ENCODE results near the gene MSI2.
A peak's percentile ranks its signal among the peaks of the same experiment; 100 is the strongest.

MSI2 gene

DNA sequence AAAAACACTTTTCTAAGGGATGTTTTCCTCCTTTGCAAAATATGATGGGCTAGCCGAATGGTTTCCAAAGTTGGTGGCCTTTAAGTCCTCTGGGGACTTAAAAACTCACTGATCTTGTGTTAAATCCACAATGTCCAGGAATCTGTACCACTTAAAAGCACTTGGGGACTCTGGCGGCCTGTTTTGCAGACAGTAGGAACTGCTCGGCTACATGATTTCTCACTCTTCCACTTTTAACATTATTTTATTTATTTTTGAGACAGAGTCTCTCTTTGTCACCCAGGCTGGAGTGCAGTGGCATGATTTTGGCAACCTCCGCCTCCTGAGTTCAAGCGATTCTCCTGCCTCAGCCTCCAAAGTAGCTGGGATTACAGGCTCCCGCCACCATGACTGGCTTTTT, 9.1 kb upstream of the MSI2 start:
- no peak for DNase-seq

DNA sequence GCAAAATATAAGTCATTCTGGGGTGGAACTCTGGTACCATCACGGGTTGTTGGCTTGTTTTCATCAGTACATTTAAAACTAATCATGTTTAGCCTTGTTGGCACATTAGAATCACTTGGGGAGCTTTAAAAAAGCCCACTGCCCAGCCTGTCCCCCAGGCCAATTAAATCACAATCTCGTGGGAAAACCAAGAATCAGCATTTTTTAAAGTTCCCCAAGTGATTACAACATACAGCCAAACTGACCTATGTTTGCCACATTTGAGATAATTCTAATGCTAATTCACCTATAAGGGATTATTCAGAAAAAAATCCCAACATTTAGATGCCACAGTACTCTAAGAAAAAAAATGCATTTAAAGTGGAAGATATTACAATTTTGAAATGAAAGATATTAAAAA, 8.4 kb upstream of the MSI2 start:
- DNase-seq: no peak

DNA sequence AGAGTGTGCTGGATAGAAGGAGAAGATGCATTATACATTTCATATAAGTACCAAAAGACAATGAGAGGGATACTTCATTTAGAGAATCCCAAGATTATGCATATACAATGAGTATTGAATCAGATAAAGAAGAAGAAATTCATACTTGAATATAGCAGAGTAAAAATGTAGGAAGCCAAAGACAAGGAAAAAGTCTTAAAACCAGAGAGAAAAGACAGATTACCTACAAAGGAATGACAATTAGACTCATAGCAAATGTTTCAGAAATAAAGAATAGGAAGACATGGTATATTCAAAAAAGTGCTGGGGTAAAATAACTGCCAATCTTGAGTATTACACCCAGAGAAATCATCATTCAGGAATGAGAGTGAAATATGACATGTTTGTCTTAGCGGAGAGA, 6.8 kb upstream of the MSI2 start:
- DNase-seq: no peak

DNA sequence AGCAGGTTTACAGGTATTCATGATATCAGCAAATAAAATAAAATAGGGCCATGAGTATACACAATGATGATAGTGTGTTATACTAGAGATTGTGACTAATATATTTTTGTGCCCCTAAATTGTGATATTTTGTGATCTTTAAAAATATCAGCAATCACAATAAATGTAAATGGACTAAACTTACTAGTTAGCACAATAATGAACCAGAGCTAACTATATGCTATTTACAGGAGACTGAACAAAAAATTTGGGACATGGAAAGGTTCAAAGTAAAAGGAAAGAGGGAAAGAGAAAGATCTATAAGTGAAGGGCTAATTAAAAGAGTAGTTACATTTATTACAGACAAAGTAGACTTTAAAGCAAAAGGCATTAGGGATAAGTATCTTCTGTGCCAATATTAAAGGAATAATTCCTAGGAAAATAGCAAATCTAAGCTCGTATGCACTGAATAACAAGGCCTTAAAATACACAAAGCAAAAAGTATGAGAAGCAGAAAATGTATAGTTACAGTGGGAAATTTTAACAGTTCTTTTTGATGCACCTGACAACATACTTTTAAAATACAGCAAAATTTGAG, 5.0 kb upstream of the MSI2 start:
- no peak for DNase-seq

DNA sequence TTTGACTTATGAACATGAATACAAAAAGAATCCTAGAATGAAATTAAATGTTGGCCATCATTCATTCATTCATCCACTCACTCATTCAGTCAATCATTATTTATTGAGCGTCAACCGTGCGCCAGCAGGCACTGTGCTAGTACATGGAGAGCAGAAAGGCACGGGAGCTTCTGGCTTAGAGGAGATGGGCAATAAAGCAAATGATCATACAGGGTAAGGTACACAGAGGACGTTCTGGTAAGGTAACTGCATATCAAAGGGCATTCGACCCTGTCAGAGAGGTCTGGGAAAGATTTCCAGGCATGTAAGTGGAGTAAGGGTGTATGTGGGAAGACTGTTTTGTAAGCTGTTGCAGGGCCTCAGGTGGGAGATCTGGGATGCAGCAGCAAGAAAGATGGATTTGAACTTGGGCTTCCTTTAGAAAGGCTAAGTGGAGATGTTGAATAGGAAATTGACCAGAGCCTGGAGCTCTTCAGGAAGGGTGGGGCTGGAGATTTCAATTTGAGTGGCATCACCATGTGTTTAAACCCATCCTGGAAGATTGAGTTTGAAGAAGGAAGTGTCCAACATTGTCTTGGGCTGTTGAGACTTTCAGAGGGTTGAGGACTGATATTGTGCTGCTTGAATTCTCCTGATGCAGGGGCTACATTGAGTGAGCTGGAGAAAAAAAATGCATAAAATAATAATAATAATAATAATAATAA, 2.8 kb upstream of the MSI2 start:
- DNase-seq: no peak

DNA sequence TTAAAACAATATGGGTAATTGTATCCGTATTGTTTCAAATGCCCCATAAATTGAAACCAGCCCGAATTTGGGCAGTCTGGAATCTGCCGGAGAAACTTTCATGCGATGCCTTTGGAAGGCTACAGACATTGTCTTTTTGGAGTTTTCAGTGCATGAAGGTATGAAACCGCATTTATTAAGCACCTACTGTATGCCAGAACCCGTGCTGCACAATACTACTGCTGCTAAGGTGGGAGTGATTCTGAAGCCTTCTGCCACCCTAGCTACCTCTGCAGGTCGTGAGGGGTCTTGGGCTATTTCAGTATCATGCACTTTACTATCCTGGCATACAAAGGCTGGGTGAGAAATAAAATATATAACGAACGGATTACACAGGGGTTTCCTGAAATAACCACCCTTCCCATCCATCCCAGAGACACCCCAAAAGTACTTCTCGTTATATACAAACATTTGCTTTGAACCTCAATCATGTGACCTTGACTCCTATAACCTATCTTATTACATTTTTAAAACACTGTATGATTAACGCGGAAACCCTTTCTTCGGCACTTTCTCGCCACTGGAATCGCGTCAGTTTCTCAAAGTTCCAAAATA, 1.0 kb upstream of the MSI2 start:
- no peak for DNase-seq

DNA sequence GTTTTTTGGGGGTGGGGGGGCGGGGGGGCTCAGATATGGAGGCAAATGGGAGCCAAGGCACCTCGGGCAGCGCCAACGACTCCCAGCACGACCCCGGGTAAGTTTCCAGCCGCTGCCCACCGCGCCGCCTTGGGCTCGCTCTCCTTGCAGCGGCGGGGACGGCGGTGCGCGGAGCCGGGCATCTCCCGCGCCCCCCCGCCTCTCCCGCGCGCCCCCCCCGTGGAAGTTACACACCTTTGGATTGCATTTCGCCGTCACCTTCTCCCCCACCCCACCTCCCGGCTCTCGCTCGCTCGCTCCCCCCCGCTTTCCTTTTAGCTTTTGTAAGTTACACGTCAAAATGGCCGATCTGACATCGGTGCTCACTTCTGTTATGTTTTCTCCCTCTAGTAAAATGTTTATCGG, 387 bp downstream of the MSI2 start:
- peak; percentile 27 for DNase-seq

DNA sequence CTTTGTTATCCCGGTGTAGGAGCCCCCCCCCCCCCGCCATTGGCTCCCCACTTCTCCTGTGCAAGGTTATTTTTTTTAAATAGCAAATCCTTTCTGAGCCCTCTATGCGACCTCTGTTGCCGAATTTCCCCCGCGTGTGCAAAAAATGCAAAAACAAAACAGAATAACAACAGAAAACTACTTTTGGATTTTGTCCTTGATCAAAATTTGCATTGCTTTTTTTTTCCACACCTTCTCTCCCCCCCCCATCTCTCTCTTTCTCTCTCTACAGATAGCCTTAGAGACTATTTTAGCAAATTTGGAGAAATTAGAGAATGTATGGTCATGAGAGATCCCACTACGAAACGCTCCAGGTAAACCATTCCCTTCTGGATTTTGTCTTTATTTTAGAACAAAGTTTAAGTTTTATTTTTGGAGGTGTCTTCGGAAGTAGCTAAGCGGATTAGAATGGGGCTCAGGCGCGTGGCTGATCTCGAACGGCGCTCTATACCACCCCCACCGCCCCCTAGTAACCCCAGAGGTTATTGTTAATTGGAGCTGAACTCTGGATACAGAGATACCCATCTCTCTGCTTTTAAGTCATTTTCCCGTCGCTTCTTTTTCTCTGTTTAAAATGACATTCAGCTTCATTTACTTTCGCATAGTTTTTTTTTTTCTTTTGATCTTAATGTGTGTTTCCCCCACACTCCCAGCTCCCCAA, 1.0 kb downstream of the MSI2 start:
- DNase-seq: no peak

DNA sequence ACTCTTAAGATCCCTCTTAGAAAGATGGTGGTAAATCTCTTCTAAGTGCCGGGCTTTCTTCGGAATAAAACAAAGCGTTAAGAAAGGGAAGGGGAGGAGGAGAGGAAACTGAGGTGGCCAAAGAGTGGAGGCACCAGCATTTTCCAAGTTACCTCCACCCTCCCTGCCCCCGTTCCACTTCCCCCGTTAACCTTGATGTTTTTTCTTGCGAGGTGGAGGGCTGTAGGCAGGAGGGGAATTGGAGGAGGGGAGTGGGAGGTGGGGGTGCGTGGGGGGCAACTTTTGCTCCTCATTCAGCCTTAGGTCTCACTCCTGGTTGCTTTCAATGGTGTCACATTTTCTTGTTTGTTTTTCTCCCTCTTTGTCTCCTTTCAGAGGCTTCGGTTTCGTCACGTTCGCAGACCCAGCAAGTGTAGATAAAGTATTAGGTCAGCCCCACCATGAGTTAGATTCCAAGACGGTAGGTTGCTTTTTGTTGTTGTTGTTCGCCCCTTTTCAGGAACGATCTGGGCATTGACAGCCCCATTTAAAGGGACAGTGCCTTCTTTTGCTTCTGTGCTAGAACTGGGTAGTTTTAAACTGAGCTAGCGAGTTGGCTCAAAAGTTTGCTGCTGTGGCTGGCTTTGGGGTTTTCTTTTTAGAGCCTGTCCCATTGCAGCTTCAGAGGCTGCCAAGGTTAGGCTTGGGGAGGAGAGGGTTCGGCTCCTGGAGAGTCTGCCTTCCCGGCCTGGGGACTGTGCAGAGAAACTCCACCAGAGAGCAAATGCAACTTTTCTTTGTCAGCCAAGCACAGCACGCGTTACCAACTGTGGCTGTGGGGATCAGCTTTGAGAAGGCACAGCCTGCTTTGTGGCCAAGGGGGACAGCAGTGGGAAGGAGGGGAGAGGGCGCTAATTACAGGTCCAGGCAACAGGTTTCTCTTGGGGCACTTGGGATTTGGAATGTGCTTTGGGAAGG, 1.9 kb downstream of the MSI2 start:
- no peak for DNase-seq

DNA sequence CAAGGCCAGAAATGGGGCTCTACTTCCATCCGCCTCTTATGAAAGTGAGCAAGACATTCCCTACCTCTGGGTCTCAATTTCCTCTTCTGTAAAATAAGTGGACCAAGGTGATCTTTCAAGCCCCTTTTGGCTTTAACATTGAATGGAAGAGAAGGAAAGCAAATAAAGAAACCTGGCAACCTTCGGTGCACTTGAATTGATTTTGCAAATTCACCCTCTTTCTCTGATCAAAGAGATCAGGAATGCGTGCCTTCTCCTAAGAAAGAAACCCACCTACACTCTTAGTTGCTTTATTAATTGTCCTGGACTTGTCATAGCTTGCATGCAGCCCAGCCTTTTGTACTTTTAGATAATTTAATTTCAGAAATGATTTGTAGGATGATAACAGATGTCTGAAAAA, 3.0 kb downstream of the MSI2 start:
- no peak for DNase-seq

DNA sequence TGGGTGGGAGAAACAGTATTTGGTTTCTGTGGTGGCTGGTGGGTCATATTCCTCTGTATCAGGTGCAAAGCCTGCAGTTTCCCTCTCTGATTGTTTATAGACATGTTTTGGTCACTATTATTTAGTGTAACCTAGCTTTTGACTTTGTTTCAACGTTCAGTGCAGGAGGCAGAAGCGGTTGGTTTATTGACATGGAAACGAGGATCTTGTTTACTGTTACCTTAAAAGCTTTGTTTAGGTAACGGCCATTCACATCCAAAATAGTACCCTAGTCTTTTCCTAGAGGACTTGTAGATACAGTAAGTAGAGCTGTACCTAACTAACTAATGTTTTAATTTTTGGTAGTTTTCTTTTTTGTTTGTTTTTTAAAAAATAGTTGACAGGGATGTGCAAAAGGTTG, 3.5 kb downstream of the MSI2 start:
- no peak for DNase-seq

DNA sequence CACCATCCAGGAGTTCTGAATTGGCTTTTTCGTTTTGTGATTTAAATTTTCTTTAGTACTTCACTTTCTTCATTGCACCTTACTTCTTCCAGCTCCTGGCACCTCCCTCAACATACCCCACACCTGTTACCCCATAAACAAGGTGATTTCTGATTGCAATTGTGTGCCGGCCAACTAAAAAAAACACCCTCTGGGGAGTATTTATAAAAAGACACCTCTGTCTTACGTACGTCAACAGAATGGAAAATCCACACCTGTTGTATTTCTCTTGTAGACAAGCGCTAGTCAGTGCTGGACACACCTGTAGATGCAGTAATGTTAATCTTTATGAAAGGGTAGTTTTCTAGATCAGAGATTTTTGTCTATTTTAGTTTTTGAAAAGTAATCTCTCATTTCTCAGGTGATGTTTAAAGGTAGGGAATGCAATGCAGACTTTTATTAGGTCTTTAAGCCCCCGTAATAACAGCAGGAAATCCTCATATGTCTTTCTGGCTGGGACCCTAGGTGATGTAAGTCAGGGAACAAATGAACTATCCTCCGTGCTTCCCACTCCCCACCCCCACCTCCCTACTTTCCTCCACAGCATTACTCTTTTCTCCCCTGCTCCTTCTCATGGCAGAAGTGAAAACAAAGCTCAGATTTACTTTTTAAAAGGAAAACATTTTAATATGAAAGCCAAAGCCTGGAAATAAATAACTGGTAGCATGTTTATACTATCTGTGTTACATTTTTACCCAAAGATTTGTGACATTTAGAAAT, 4.2 kb downstream of the MSI2 start:
- DNase-seq: no peak

DNA sequence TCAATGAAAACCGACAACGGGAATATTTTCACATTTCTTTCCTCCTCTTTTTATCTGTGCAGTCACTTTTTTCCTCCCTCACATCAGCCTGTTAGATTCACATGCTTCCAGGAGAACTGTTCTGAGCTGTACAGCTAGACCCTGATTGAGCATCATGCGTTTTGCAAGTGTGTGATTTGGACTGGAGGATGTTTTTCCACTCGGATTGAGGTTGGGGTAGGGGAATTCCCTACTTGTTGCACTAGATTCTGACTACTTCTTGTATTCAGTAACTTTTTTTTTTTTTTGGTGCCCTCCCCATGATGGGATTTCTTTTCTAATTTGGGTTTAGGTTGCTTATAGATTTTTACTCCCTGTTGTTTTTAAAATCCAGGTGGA, 4.8 kb downstream of the MSI2 start:
- no peak for DNase-seq

DNA sequence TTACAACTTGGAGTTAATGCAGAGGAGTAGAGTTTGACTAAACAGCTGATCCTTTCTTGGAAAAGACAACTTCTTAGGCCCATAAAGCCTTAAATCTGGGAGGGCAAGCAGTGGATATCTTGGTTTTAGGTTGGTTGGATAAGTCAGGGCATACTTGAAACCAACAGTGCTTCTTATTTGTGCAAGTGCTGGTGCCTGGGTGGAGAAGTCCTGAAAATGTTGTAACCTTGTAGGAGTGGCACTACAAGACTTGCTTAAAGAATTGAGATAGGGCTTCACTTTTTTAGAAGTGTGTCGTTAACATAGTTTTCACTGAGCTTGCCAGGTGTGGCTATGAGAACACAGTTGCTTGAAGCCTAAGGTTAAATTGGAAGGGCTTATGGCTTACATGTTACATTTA, 6.2 kb downstream of the MSI2 start:
- DNase-seq: no peak

DNA sequence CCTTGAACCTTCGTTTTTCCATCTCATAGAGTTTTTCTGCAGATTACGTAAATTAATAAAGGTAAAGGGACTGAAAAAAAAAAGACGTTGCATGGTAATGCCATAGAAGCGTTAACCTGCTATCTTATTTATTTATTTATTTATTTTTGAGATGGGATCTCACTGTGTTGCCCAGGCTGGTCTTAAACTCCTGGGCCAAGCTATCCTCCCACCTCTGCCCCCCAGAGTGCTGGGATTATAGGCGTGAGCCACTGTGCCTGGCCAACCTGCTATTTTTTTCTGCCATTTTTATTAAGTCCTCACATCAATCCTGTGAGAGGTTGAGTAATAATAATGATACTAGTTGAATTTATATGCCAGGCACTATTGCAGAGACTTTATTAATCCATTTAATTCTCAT, 7.9 kb downstream of the MSI2 start:
- no peak for DNase-seq

DNA sequence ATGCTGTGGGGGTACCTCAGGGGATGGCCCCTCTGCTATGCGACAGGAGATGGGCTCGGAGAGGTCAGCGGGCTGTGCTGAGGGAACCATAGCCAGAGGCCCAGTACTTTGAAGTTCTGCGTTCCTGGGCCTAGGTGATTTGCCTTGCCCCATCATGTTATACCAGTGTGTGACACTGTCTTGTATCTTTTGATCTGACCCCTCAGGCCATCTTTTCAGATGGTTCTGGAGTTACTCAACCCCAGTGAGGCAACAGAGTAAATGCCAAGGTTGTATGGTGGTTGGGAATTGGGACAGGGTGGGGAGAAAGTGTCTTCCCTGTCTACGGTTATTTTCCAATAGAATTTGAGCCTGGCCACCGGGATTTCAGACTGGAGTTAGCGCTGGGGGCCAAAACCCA, 8.5 kb downstream of the MSI2 start:
- no peak for DNase-seq

DNA sequence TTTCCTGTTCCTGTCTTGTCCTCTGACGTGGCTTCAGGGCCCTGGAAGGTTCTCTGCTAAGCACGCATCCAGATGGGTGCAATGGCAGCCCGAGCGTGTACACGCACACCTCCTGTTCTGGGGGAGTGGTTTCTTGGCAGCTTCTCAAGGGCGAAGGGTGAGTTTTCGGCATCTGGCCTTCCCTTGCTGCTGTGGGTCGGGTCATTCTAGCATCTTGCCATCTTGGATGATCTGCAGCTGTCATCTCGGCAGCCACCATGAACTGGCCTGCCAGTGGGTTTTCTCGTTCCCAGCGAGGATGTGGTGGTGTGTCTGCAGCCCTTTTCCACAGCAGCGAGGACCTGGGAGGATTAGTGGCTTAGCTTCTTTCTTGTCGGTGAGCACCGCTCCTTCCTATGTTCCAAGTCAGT, 10.6 kb downstream of the MSI2 start:
- DNase-seq: no peak

DNA sequence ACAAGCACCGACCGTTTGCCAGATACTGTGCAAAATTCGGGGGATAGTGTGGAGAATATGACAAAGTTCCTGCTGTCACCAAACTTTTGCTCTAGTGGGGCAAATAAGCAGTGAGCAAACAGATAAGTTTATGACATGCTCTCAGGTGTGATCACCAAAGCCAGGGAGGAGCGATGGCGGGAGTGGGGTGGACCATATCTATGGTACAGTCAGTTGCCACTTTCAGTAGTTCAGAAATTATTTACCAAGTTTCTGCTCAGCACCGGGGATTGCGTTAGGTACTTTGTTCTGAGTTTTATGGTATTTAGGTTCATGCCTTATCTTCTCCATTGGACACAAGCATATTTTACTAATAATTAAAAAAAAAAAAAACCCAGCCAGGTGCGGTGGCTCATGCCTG, 11.9 kb downstream of the MSI2 start:
- DNase-seq: no peak

DNA sequence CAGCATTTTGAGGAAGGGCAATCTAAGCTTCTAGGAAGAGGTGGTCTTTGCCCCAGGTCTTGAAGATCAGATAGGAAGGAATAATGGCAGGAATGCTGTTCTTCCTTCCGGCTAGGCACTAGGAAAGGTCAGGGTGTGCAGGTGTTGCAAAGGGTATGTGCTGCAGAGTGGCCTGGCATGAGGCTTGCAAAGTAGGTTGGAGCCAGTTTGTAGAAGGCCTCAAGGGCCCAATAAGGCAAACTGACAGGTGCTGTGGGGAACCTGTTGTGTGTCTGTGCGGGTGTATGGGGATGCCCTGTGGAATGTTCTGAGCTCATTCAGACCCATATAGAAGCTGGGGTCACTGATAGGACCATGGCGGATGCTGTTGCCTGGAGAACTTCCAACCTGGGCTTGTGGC, 12.7 kb downstream of the MSI2 start:
- DNase-seq: no peak

DNA sequence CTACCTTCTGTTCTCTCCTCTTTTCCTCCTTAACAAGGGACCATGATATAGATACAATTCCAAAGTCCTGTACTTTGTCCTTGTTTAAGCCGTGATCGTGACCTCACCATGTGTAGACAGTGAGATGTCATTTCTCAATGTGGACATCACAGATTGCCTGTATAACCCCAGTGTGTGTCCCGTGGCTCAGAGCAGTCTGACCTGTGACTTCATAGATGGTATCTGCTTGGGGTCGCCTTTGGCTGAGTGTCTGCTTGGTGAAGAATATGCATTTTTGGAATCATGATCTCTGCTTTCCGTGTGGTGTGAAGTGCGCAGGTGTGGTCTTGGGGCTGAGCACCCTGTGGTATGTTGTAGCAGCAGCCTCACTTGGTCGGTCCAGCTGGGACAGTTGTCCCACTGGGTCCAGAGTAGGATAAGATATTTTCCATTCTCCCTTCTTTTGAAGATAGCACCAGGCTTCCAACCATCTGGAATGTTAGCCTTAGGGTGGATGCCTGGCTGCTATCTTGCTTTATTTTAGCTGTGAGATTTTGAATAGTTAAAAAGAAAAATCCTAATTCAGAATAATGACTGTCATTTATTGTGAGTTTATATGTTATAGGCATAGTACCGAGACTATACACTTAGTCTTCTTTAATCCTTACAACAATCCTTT, 13.4 kb downstream of the MSI2 start:
- no peak for DNase-seq

DNA sequence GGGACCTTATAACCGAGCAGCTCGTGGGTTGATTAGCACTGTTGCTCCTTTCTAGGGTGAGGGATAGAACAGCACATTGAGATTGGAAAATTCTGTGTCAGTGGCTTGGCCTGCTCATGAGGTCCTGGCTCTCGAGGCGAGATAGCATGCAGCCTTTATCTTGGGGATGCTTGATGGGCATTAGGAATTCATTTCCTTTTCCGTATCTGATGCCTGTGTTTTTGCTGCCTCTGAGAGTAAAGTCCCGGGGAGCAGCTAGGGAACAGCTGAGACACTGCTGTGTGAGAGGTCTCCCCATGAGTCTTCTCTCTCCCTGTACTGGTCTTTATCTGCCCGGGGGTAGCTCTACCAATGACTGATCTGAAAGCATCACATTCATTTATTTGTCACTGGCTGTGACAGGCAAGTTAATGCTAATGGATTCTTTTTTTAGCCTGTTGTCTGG, 14.5 kb downstream of the MSI2 start:
- DNase-seq: no peak

DNA sequence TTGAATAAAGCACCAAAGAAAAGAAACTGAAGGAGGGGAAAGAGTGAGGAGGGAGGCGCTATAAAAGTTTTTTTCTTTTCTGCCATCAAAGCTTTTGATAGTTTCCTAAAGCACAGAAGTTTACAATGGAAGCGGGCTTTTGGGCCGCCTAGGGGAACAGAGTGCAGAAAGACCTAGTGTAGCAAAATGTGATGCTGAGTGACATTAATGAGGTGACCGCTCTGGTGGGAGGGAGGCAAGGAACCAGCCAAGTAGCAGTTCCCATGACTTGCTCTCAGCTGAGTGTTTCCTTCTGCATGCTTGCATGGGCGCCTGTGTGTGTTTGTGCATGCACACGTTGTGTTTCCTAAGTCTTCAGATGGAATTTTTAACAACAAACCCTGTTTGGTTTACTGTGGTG, 15.5 kb downstream of the MSI2 start:
- DNase-seq: no peak
